Esophagus (tissue), 2 donors: ENCODE measurements around the gene AANAT. TPM values are rescaled to one million over a fixed set of nuclear protein-coding genes. Genes with fewer than 3 reads are reported as not detected.

Source experiments
- H3K27ac ChIP-seq, 2 donors: one replicate each; pipeline ENCODE4 v1.5.1; 2013; ENCODE audit warnings: low read depth in 2 of 2, mild to moderate bottlenecking in 2 of 2, inconsistent platforms in 1 of 2, low read length in 1 of 2, moderate library complexity in 1 of 2
- H3K27me3 ChIP-seq, 2 donors: one replicate each; pipeline ENCODE4 v1.6.1; 2013; ENCODE audit warnings: low read length in 2 of 2, control low read depth in 1 of 2, mild to moderate bottlenecking in 1 of 2; ENCODE audit not compliant: insufficient read depth in 2 of 2, control insufficient read depth in 1 of 2
- H3K36me3 ChIP-seq, 2 donors: one replicate each; pipeline ENCODE4 v1.6.1; 2013; ENCODE audit warnings: low read length in 1 of 2; ENCODE audit not compliant: control insufficient read depth in 2 of 2, insufficient read depth in 2 of 2
- H3K4me1 ChIP-seq, 2 donors: one replicate each; pipeline ENCODE4 v1.6.1; 2013; ENCODE audit warnings: low read length in 1 of 2; ENCODE audit not compliant: control insufficient read depth in 2 of 2, insufficient read depth in 2 of 2
- H3K4me3 ChIP-seq, 2 donors: one replicate each; pipeline ENCODE4 v1.5.1; 2013; ENCODE audit warnings: low read length in 2 of 2, mild to moderate bottlenecking in 2 of 2, low read depth in 1 of 2, moderate library complexity in 1 of 2
- H3K9me3 ChIP-seq, 2 donors: one replicate each; pipeline ENCODE4 v1.6.1; 2013; ENCODE audit warnings: mild to moderate bottlenecking in 2 of 2, low read depth in 1 of 2, low read length in 1 of 2, moderate library complexity in 1 of 2; ENCODE audit not compliant: control insufficient read depth in 2 of 2, insufficient read depth in 1 of 2
- WGBS, 2 donors: extraction: QIAGEN DNeasy Blood & Tissue Kit; methylation state at CpG; one replicate each; pipeline ENCODE4 v1.1.7; 2013; 5-methylcytosine and 5-hydroxymethylcytosine counted together
- polyA plus RNA-seq, 2 donors: library from polyadenylated mRNA; stranded (reverse); fragments of 200-250 nt; gene quantifications; one replicate each; pipeline ENCODE4 v1.2.3, GENCODE V29; 2013
- donor health status: healthy with polysubstance abuse.
- donor health status: Bipolar disorder and iron deficiency.

AANAT gene
- polyA plus RNA-seq, 2 donors: not detected

DNA sequence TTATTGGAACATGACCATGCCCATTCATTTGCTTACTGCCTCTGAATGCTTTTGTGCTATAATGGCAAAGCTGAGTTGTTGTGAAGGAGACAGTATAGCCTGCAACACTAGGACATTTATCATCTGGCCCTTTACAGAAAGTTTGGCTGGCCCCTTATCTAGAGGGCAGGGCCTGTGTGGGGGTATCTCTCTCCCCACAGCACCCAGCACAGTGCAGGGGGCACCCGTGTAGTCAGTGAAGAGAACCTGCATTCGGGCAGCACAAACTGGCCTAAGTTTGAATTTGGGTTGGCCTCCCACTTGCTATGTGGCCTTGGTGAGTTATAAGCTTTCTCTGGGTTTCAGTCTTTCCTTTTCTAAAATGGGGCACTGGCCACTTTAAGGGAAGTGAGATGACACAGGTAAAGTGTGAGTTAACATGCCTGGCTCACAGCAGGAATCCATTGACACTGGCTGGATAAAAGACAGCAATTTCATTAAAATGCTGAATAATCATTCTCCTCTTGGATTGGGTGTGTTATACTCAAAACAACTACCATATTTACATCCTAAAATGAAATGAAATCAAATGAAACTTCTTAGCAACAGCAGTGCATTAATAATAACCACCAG is 26.5 kb upstream of the AANAT start:
- peaks cover 2 to 4% of the 10 kb centered on the region in 2 donors for H3K4me1 ChIP-seq
- WGBS, 2 donors: 81 to 90% methylated on average over 2 of the region's 2 CpGs
- H3K36me3 ChIP-seq: peaks cover 0 to 3% of the 10 kb centered on the region in 2 donors
- no peaks in the 10 kb centered on the region for H3K27me3 ChIP-seq
- H3K4me3 ChIP-seq: no peak overlapping the region
- H3K27ac ChIP-seq: no peak overlapping the region
- H3K9me3 ChIP-seq: no peaks in the 10 kb centered on the region

DNA sequence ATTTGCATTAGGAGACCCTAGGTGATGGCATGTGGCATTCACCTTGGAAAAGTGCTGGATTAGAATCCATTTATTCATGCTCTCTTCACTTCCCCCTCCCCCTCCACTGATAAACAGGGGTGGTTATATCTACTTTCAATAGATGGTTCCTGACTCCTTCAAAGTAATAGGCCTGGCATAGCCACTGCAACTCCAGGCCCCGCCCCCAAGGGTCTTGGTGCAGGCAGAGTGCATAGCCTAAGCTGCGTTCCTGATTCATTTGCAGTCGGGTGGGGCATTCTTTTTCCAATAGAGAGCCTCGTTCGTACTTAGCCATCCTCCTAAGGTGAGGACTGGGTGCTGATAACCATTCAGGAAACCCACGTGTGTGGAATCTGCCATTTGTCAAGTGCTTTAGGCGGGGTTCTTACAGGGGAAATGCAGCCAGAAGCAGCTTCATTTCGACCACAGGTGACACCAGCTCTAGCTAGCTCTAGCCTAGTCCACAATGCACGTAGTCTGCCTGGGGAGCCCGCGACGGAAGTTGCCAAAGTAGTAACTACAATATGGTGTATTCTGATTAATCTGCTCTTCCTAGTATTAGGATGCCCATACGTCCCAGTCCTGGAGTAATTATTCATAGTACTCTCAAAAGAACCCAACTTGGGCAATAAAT is 25.6 kb upstream of the AANAT start:
- H3K27me3 ChIP-seq: no peaks in the 10 kb centered on the region
- peaks cover 6 to 8% of the 10 kb centered on the region in 2 donors for H3K4me1 ChIP-seq
- H3K9me3 ChIP-seq: no peaks in the 10 kb centered on the region
- no peak overlapping the region for H3K27ac ChIP-seq
- WGBS, 2 donors: 82 to 85% methylated on average over 13 of the region's 13 CpGs
- H3K36me3 ChIP-seq: peaks cover 0 to 3% of the 10 kb centered on the region in 2 donors
- H3K4me3 ChIP-seq: no peak overlapping the region

DNA sequence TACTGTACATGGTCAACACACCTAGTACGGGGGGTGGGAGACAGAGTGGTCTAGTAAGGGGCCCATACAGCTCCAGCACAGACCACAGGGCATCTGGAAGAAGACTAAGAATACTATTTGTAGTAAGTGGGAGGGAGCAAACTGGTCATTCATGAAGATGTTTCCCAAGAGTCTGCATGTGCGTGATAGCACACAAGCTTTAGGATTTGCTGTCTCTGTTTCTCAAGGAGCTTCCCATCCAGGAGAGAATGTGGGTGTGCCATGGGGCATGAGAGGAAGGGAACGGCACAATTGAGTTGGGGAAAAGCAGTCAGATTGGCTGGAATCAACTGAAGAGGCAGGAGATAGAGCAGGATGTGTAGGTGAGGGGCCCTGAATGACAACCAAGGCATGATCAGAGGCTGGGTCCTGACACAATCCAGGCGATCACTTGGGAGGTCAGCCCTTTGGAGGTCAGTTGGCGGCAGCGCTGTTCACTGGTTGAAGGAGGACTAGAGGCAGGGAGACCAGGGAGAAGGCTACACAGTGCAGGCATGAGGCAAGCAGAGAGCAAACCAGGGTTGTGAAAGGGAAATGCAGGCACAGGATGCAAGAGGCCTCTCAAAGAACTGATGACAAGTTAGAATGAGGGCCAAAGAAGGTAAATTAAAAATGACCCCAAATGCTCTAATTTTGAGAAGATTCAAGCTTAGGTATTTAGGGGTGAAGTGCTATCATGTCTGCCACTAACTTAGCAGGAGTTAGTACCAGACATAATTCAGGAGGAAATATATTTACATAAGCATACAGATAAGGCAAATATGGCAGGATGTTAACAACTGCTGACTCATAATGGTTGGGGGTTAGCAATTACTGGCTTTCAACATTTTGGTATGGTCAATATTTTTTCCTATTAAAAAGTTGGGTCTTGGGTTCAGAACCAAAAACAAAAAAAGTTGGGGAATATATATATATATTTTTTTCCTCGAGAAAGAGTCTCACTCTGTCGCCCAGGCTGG is 24.8 kb upstream of the AANAT start:
- Histone ChIP-seq H3K4me3 (no peak overlapping the region), H3K4me1 (peaks cover 7 to 8% of the 10 kb centered on the region in 2 donors), H3K36me3 (peaks cover 0 to 3% of the 10 kb centered on the region in 2 donors), H3K27me3 (no peaks in the 10 kb centered on the region), H3K9me3 (no peaks in the 10 kb centered on the region), H3K27ac (no peak overlapping the region)
- WGBS, 2 donors: 91 to 94% methylated on average over 8 of the region's 8 CpGs

DNA sequence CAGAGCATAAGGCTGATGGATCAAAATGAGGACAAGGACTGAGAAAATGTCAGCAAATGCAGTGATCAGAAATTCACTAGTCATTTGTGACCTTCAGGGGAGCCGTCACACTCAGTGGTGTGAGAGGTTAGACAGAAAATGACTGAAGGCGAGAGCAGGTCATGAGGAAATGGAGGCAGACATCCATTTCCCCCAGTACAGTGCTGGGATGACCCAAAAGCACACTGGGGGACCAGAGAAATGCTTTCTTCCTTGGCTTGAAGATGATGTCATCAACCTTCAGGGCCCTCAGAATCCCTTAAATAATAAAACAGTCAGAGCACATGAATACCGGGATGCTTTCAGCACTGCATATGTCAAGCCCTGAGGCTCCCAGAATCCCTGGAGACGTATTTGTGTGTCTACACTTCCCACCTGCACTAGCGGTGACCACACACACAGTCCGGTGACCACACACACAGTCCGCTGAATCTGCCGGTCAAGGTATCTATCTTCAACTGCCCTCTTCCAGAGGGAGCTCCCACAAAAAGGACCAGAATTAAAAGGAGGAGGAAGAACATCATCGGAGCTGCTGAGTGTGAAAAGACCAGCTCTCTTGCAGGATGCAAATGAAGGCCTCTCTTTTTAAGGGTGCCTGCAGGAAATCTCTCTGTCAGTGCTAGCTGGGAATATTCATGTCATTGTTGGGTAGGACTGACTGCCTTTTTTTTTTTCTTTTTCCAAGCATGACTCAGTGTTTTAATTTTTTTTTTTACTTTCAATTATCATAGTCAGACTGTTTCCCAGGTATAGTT is 22.7 kb upstream of the AANAT start:
- WGBS, 2 donors: 83% methylated on average over 9 of the region's 9 CpGs
- H3K27me3 ChIP-seq: no peaks in the 10 kb centered on the region
- H3K4me3 ChIP-seq: no peak overlapping the region
- no peak overlapping the region for H3K27ac ChIP-seq
- H3K4me1 ChIP-seq: peaks cover 4 to 5% of the 10 kb centered on the region in 2 donors
- H3K9me3 ChIP-seq: no peaks in the 10 kb centered on the region
- H3K36me3 ChIP-seq: peaks cover 0 to 3% of the 10 kb centered on the region in 2 donors

DNA sequence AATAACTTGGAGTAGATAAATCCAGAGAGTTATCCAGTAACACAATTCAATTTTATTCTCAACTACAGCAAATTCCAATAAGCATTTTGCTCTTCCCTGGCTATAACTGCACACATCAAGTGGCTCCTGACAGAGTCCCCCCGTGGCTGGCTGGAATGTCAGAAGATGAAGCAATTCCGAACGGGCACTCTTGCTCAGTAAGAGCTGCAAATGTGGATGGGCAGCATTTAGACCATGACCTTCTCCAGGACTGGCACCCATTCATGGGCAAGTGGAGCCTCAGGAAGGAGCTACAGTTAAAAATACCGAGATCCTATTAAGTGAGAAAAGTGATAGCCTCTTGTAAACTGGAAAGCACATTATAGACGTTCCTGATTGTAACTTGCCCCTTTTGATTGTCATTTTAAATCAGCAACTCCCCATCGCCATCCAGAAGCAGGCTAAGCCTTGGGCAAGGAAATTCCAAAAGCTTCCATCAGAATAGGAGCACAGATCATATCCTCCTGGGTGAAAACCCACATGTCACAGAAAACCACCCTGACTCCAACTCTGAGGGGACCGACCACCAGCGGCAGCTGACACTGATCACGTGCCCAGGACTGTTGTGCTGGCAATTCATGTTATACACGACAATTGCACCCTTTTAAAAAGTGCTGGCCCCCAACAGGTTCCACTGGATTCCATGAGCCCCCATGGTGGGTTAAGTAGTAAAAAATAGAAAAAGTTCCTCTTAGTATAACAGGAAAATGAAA is 21.5 kb upstream of the AANAT start:
- 72 to 79% methylated on average over 10 of the region's 10 CpGs for WGBS, 2 donors
- Histone ChIP-seq H3K4me1 (peaks cover 4 to 5% of the 10 kb centered on the region in 2 donors), H3K27ac (no peak overlapping the region)

DNA sequence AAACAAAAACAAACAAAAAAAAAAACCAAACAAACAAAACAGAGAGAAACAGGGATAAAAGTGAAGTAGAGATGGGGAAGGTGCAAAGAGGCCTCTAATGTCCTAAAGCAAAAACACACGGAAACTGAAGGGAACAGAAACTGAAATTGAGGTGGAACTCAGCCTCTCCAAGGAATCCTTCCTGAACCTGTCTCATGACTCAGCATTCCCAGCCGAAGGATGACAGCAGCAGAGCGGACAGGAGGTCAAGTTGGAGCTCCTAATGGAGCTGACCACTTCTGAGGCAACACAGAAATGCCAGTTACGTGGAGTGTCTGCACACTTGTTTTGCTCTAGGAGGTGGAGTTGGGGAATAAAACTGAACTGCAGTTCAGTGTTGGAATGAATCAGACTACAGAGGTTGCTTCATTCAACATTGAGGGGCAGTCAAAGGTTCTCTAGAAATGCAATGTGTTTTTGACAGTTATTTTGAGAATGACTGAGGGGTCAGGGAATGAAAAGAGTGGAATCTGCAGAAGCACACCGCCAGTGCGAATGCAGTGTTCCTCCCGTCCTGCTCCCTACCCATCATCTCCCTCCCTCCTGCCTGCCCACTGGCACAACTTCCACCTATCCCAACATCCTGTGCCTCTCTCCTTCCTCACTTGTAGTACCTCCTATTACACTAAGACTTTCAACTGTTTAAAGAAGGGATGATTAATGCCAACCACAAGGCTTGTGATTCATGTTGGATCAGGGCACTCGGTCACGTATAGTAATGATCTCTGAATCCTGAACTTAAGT is 20.8 kb upstream of the AANAT start:
- Histone ChIP-seq H3K4me3 (no peak overlapping the region), H3K9me3 (no peaks in the 10 kb centered on the region), H3K27ac (peak overlapping the region in 1 of 2 donors; percentile 33), H3K36me3 (peaks cover 0 to 3% of the 10 kb centered on the region in 2 donors), H3K27me3 (no peaks in the 10 kb centered on the region), H3K4me1 (peaks cover 4 to 5% of the 10 kb centered on the region in 2 donors)
- 40 to 51% methylated on average over 9 of the region's 9 CpGs for WGBS, 2 donors

More for the DNA sequence above, 21.5 kb upstream of the AANAT start:
- Histone ChIP-seq H3K36me3 (peaks cover 0 to 3% of the 10 kb centered on the region in 2 donors), H3K4me3 (no peak overlapping the region), H3K9me3 (no peaks in the 10 kb centered on the region), H3K27me3 (no peaks in the 10 kb centered on the region)

DNA sequence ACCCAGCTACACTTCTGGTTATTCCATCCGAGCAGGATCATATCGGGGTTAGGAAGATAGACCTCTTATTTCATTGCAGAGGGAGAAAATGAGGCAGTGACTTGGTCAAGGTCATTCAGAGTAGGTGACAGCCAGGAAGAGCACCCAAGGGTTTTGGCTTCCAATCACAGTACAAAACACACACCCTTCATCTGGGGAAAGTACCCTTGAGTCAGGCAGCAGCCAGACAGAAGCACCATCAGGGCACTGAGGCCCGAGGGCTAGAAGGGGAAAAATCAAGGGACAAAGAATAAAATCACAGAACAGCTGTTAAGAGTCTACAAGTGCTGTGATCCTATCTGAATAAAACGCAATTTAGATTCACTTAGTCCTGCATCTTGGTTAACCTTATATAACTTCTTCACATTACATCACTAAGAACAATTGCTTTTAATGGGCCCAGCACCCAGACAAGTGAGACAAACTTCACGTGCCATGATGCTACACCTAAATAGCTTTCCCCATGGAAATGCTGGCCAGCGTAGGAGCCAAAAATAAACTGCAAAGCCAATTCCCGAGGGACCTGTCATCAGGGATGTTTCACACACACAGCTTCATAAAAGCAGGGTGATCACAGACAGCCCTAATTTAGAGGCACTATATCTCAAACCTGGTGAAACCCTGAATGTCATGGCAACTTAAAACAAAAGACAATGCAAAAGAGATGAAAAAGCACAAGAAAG is 19.3 kb upstream of the AANAT start:
- Histone ChIP-seq H3K4me3 (no peak overlapping the region), H3K4me1 (peaks cover 5 to 8% of the 10 kb centered on the region in 2 donors), H3K9me3 (no peaks in the 10 kb centered on the region), H3K36me3 (no peaks in the 10 kb centered on the region), H3K27me3 (no peaks in the 10 kb centered on the region), H3K27ac (no peak overlapping the region)
- 59 to 72% methylated on average over 7 of the region's 7 CpGs for WGBS, 2 donors

DNA sequence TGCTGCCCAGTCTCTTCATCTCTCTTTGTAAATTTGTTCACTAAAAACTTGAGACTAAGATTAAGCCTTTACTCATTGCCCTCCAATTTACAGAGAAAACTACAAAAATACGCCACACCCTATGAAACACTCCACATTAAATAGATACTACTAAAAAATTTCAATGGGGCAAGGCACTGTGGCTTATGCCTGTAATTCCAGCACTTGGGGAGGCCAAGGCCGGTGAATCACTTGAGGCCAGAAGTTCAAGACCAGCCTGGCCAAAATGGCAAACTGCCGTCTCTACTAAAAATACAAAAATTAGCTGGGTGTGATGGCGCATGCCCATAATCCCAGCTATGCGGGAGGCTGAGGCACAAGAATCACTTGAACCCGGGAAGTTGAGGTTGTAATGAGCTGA is 18.3 kb upstream of the AANAT start:
- 92 to 97% methylated on average over 6 of the region's 6 CpGs for WGBS, 2 donors
- peaks cover 5 to 8% of the 10 kb centered on the region in 2 donors for H3K4me1 ChIP-seq
- no peak overlapping the region for H3K27ac ChIP-seq
- H3K27me3 ChIP-seq: no peaks in the 10 kb centered on the region
- H3K9me3 ChIP-seq: no peaks in the 10 kb centered on the region
- no peak overlapping the region for H3K4me3 ChIP-seq
- H3K36me3 ChIP-seq: no peaks in the 10 kb centered on the region
